Spleen (tissue), 7 donors: ENCODE measurements around the gene DNM2.

ENCODE experiments used
- POLR2AphosphoS5 ChIP-seq, 3 donors: sonication (generic); formaldehyde crosslinking; IDR thresholded peaks; one replicate each; pipeline ENCODE4 v1.5.1; 2017; ENCODE audit warnings: antibody characterized with exemption in 3 of 3
- TF ChIP-seq, protein P1 (sequence below), 11 experiments: fragments of 200-600 bp in 7 of 11; fragments of 450-650 bp in 4 of 11; sonication (generic) in 4 of 11; IDR thresholded peaks in 8 of 11; conservative IDR thresholded peaks in 3 of 11; 1 replicate in 7 of 11; 2 replicates in 4 of 11; pipeline versions ENCODE4 v1.4.0 to v1.8.0; 2016 to 2021; ENCODE audit warnings: antibody characterized with exemption in 11 of 11, inconsistent platforms in 4 of 11, mild to moderate bottlenecking in 1 of 11
- donor health status: DM: no; HTN: no; CAD: no; lungs with moderate emphysema.
- donor health status: DM: no; HTN: no; CAD: no.
- donor health status: DM: no; HTN: no; CAD: no.

- TF ChIP-seq, protein P1, sequence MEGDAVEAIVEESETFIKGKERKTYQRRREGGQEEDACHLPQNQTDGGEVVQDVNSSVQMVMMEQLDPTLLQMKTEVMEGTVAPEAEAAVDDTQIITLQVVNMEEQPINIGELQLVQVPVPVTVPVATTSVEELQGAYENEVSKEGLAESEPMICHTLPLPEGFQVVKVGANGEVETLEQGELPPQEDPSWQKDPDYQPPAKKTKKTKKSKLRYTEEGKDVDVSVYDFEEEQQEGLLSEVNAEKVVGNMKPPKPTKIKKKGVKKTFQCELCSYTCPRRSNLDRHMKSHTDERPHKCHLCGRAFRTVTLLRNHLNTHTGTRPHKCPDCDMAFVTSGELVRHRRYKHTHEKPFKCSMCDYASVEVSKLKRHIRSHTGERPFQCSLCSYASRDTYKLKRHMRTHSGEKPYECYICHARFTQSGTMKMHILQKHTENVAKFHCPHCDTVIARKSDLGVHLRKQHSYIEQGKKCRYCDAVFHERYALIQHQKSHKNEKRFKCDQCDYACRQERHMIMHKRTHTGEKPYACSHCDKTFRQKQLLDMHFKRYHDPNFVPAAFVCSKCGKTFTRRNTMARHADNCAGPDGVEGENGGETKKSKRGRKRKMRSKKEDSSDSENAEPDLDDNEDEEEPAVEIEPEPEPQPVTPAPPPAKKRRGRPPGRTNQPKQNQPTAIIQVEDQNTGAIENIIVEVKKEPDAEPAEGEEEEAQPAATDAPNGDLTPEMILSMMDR (IDR thresholded peaks at IDR 0.05 in 8 of 11, conservative IDR thresholded peaks at IDR 0.05 in 3 of 11): no peak
- no peak for TF ChIP-seq POLR2AphosphoS5 (IDR thresholded peaks at IDR 0.05)
These were observed 57.0 kb downstream of the DNM2 start for GRCh38 chr19:10774893-10775292.
